B cell (primary cell): ENCODE results near the gene PPP6R2. TPM values are rescaled to one million over a fixed set of nuclear protein-coding genes. Genes with fewer than 3 reads are reported as not detected.
"Not testable (repeated sequence)": the region's sequence is repeated elsewhere in the genome, so short reads cannot be mapped to it uniquely, and the experiment has no call there.

Experiments used
- ATAC-seq: fragments of 200-7000 bp; cut with Tn5 transposase; one replicate; pipeline ENCODE4 v1.10.0; 2021; ENCODE audit warnings: low read depth, mild to moderate bottlenecking, moderate number of reproducible peaks, moderate library complexity
- CTCF ChIA-PET: fragments of 350-600 bp; sonication (Branson Sonifier 250); formaldehyde crosslinking; loops from one replicate; lab custom pipeline; 2021; ENCODE audit warnings: antibody characterized with exemption, inconsistent platforms; lab: Charles Lee
- POLR2A ChIA-PET: fragments of 350-600 bp; sonication (Branson Sonifier 250); formaldehyde crosslinking; loops from one replicate; lab custom pipeline; 2021; ENCODE audit warnings: antibody characterized with exemption; lab: Charles Lee
- DNase-seq: peaks from one replicate; pipeline ENCODE4 v3.0.0; 2013
- H2AFZ ChIP-seq: 2 replicates; pipeline ENCODE4 v1.6.1; 2012; ENCODE audit warnings: mild to moderate bottlenecking, low read depth, low read length; ENCODE audit not compliant: insufficient read depth, poor library complexity, severe bottlenecking
- H3K27ac ChIP-seq, 2 donors: 1 replicate in 1 of 2; 2 replicates in 1 of 2; pipeline ENCODE4 v1.5.1; 2012 to 2013; ENCODE audit warnings: low read length in 2 of 2, mild to moderate bottlenecking in 2 of 2, moderate library complexity in 1 of 2
- H3K27me3 ChIP-seq, 4 experiments: fragments of 200-600 bp in 1 of 4; sonication (generic) in 1 of 4; replicated peaks in 1 of 4; 1 replicate in 2 of 4; 2 replicates in 2 of 4; pipeline versions ENCODE4 v1.6.1 to v1.7.0; 2013 to 2016; ENCODE audit warnings: low read length in 3 of 4, mild to moderate bottlenecking in 2 of 4, mixed read lengths in 1 of 4, moderate library complexity in 1 of 4; ENCODE audit not compliant: insufficient read depth in 4 of 4, control insufficient read depth in 3 of 4; ENCODE audit errors: control extremely low read depth in 1 of 4
- H3K36me3 ChIP-seq, 2 experiments: replicated peaks in 1 of 2; 1 replicate in 1 of 2; 2 replicates in 1 of 2; pipeline versions ENCODE4 v1.6.1 to v1.7.1; 2013; ENCODE audit warnings: low read length in 1 of 2; ENCODE audit not compliant: insufficient read depth in 2 of 2, control insufficient read depth in 1 of 2; ENCODE audit errors: control extremely low read depth in 1 of 2, extremely low read depth in 1 of 2
- H3K4me1 ChIP-seq, 2 donors: fragments of 200-600 bp in 1 of 2; sonication (generic) in 1 of 2; 1 replicate in 1 of 2; 2 replicates in 1 of 2; pipeline versions ENCODE4 v1.5.1 to v1.6.1; 2013 to 2017; ENCODE audit warnings: low read length in 2 of 2; ENCODE audit not compliant: control insufficient read depth in 2 of 2, insufficient read depth in 2 of 2
- H3K4me2 ChIP-seq: replicated peaks from 2 replicates; pipeline ENCODE3; 2012; ENCODE audit warnings: mild to moderate bottlenecking, low read depth, low read length; ENCODE audit not compliant: poor library complexity, severe bottlenecking
- H3K4me3 ChIP-seq, 5 experiments: fragments of 200-600 bp in 1 of 5; sonication (generic) in 1 of 5; 1 replicate in 3 of 5; 2 replicates in 2 of 5; pipeline versions ENCODE4 v1.5.1 to v1.7.0; 2011 to 2016; ENCODE audit warnings: low read length in 4 of 5, mild to moderate bottlenecking in 4 of 5, low read depth in 2 of 5, control low read depth in 1 of 5, moderate library complexity in 1 of 5; ENCODE audit not compliant: insufficient read depth in 1 of 5; ENCODE audit errors: control extremely low read depth in 1 of 5, extremely low read depth in 1 of 5
- H3K79me2 ChIP-seq: fragments of 200-600 bp; sonication (generic); one replicate; pipeline ENCODE4 v1.6.0; 2016; ENCODE audit warnings: low read length; ENCODE audit not compliant: control insufficient read depth, insufficient read depth
- H3K9ac ChIP-seq: fragments of 200-600 bp; sonication (generic); 2 replicates; pipeline ENCODE4 v1.6.1; 2017; ENCODE audit warnings: mild to moderate bottlenecking, low read length, moderate library complexity
- H3K9me3 ChIP-seq, 3 donors: one replicate each; pipeline versions ENCODE4 v1.6.1 to v1.7.1; 2013; ENCODE audit warnings: low read length in 2 of 3; ENCODE audit not compliant: control insufficient read depth in 2 of 3, insufficient read depth in 1 of 3; ENCODE audit errors: control extremely low read depth in 1 of 3
- H4K20me1 ChIP-seq: 2 replicates; pipeline ENCODE4 v1.6.0; 2012; ENCODE audit warnings: mild to moderate bottlenecking, low read length; ENCODE audit not compliant: insufficient read depth, control insufficient read depth, poor library complexity, severe bottlenecking
- H3K27ac Mint-ChIP-seq: one replicate; pipeline ENCODE4 v1.8.0; 2021; ENCODE audit warnings: mixed read lengths
- H3K27me3 Mint-ChIP-seq: one replicate; pipeline ENCODE4 v1.8.0; 2021; ENCODE audit warnings: mixed read lengths
- H3K4me1 Mint-ChIP-seq: one replicate; pipeline ENCODE4 v1.8.0; 2021; ENCODE audit warnings: mixed read lengths
- H3K4me3 Mint-ChIP-seq: one replicate; pipeline ENCODE4 v1.8.0; 2021; ENCODE audit warnings: mixed read lengths
- H3K9me3 Mint-ChIP-seq: one replicate; pipeline ENCODE4 v1.8.0; 2022; ENCODE audit warnings: mixed read lengths; ENCODE audit not compliant: insufficient read depth
- CTCF ChIP-seq: fragments of 200-600 bp; IDR thresholded peaks from one replicate; pipeline ENCODE4 v1.8.0; 2022; ENCODE audit warnings: antibody characterized with exemption, mild to moderate bottlenecking
- EZH2 ChIP-seq: IDR thresholded peaks from 2 replicates; pipeline ENCODE4 v1.6.1; 2012; ENCODE audit warnings: borderline replicate concordance, low read depth, mild to moderate bottlenecking, moderate library complexity, low read length; ENCODE audit not compliant: insufficient read depth, poor library complexity, severe bottlenecking
- WGBS: methylation state at CpG from one replicate; pipeline ENCODE4 v1.1.5; 2013; ENCODE audit warnings: missing lambda C conversion rate; ENCODE audit not compliant: insufficient coverage; 5-methylcytosine and 5-hydroxymethylcytosine counted together
- intact Hi-C: fragments of 100-400 bp; cut with micrococcal nuclease; formaldehyde crosslinking; loops from one replicate; pipeline ENCODE4 v1.10.0; 2022
- polyA plus RNA-seq: library from polyadenylated mRNA; depleted of rRNA; stranded (reverse); fragments of >200 nt; gene quantifications from 2 replicates; pipeline ENCODE4 v1.2.3, GENCODE V29; 2012
- total RNA-seq, 2 donors: library from RNA; stranded (reverse); fragments of 120-200 nt in 1 of 2; gene quantifications; 1 replicate in 1 of 2; 2 replicates in 1 of 2; pipeline versions ENCODE4 v1.2.3 to v1.2.4, GENCODE V29; 2013 to 2022

Gene PPP6R2
- total and polyA plus RNA-seq, 2 donors (not counting 1 experiment from before 2014, with no cell fraction given), result 91.4 to 98.7 TPM

GRCh38 chr22:50322382-50323104, 20.6 kb upstream of the PPP6R2 start:
- intact Hi-C loops, H3K4me3 Mint-ChIP-seq, H3K79me2 ChIP-seq, ATAC-seq, H4K20me1 ChIP-seq, H3K4me3 ChIP-seq, H2AFZ ChIP-seq, H3K9ac ChIP-seq, DNase-seq, H3K9me3 ChIP-seq, H3K9me3 Mint-ChIP-seq, H3K4me2 ChIP-seq, H3K27ac Mint-ChIP-seq, H3K36me3 ChIP-seq, H3K27me3 Mint-ChIP-seq, POLR2A ChIA-PET, H3K27me3 ChIP-seq, H3K27ac ChIP-seq: not testable (repeated sequence)
- H3K4me1 Mint-ChIP-seq, result peaks cover 31% of the 10 kb centered on the region
- CTCF ChIA-PET, result interaction anchor here (0.8 to 6.3 kb wide), 4 partner anchors 20 to 234 kb away, joined by 4 to 67 read pairs (median 5); no protein-coding TSS in a partner anchor
- H3K4me1 ChIP-seq, result peaks cover 6 to 17% of the 10 kb centered on the region in 2 donors
- 94% methylated on average over 7 of the region's 10 CpGs for WGBS

- DNase-seq (no peak), ATAC-seq (no peak)
- Histone ChIP-seq H3K9me3 (no peaks in the 10 kb centered on the region), H2AFZ (no peak overlapping the region), H3K79me2 (no peaks in the 10 kb centered on the region), H3K4me2 (no peak overlapping the region), H3K4me1 (peaks cover 8 to 13% of the 10 kb centered on the region in 2 donors), H3K9ac (no peak overlapping the region), H3K27ac (no peak overlapping the region), H3K27me3 (peaks cover 0 to 6% (median 0%) of the 10 kb centered on the region in 4 experiments), H3K4me3 (no peak overlapping the region), H4K20me1 (no peaks in the 10 kb centered on the region), H3K36me3 (no peaks in the 10 kb centered on the region)
- ChIA-PET POLR2A (interaction anchor here (0.6 kb wide), 1 partner anchor 8 kb away, joined by 4 read pairs; no protein-coding TSS in a partner anchor), CTCF (interaction anchor here (0.9 to 6.3 kb wide), 7 partner anchors 9 to 82 kb away, joined by 3 to 67 read pairs (median 7); partner anchors contain the start of gene HDAC10)
- Mint-ChIP-seq H3K4me3 (no peak overlapping the region), H3K27ac (no peak overlapping the region), H3K27me3 (no peaks in the 10 kb centered on the region), H3K9me3 (no peaks in the 10 kb centered on the region), H3K4me1 (peaks cover 21% of the 10 kb centered on the region)
- WGBS, result 91% methylated on average over 3 of the region's 5 CpGs
- no peak for TF ChIP-seq CTCF
- no peak for TF ChIP-seq EZH2
- intact Hi-C loops, result no loop called here
Measured at GRCh38 chr22:50323900-50324299, 19.2 kb upstream of the PPP6R2 start.
